GM21423 (cell line): ENCODE measurements around the gene BNIP5.

ENCODE experiments used
- ATAC-seq: cut with Tn5 transposase; IDR thresholded peaks from one replicate; pipeline ENCODE4 v1.9.1; 2021; ENCODE audit warnings: mild to moderate bottlenecking, moderate library complexity; ENCODE audit not compliant: unreplicated experiment

Gene BNIP5

GRCh38 chr6:36269834-36270705, 66.6 kb downstream of the BNIP5 start, which contains the start of gene PNPLA1:
Gene PNPLA1, plus strand, starts transcription at chr6:36270060. Its CDS starts 400 bp downstream, at chr6:36270460.
- ATAC-seq, result no peak

- ATAC-seq, result no peak
Observed at GRCh38 chr6:36268478-36269275, 68.0 kb downstream of the BNIP5 start.

- ATAC-seq, result no peak
Observed at GRCh38 chr6:36267731-36268477, 68.8 kb downstream of the BNIP5 start.

- ATAC-seq, result no peak
Observed at GRCh38 chr6:36266913-36267644, 69.6 kb downstream of the BNIP5 start.
